HUES48 (cell line): Measurements from ENCODE around the gene RAD50.

Experiments
- H3K27ac ChIP-seq: one replicate; pipeline ENCODE4 v1.7.0; 2013; ENCODE audit warnings: low read depth, low read length, inconsistent platforms
- H3K27me3 ChIP-seq: 2 replicates; pipeline ENCODE4 v1.6.1; 2013; ENCODE audit warnings: mild to moderate bottlenecking, low read length; ENCODE audit not compliant: control insufficient read depth, insufficient read depth
- H3K36me3 ChIP-seq: 2 replicates; pipeline ENCODE4 v1.6.1; 2013; ENCODE audit warnings: low read length; ENCODE audit not compliant: control insufficient read depth, insufficient read depth
- H3K4me1 ChIP-seq: 2 replicates; pipeline ENCODE4 v1.6.1; 2013; ENCODE audit warnings: mild to moderate bottlenecking, low read length; ENCODE audit not compliant: control insufficient read depth, insufficient read depth
- H3K4me3 ChIP-seq: 2 replicates; pipeline ENCODE4 v1.5.1; 2013; ENCODE audit warnings: mild to moderate bottlenecking, low read depth, low read length
- H3K9ac ChIP-seq: 2 replicates; pipeline ENCODE4 v1.6.1; 2013; ENCODE audit warnings: mild to moderate bottlenecking, low read depth, low read length, moderate library complexity
- H3K9me3 ChIP-seq: 2 replicates; pipeline ENCODE4 v1.6.1; 2013; ENCODE audit warnings: low read length; ENCODE audit not compliant: control insufficient read depth, insufficient read depth

The RAD50 gene

DNA sequence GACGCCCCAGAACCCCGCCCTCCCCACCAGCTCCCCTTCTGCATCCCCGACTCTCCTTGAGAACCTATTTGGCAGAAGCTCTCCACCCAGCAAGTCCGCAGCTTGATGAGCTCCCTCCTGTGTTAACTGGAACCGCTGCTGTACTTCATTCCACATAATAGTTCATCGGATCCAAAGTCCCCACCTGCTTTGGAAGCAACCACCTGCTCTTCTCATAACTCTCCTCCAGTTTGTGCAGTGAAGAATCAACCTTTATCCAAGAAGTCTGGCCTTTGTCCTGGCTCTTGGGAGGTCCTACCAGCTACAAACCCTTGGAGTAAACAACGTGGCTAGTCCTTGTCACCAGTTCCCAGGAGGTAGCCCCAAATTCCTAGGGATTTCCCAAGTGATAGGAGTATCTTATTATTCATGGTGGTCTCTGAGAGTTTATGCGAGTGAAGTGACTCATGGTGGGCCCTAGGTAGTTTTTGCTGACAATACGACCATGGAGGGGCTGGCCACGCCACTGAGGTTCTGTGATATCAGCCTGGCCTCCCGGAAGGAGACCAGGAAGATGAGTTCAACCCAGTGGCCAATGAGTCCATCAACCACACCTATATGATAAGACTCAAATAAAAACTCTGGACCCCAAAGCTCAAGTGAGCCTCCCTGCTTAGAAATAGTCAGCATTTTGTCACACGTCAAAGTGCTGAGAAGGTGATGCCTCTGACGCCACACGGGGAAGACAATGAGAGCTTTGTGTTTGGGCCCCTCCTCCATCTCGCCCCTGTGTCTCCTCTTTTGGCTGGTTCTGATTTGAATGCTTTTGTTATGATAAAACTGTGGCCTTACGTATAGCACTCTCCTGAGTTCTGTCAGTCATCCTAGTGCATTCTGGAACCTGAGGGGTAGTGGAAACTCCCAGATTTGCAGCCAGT is 113.4 kb downstream of the RAD50 start:
- no peak overlapping the region for H3K4me3 ChIP-seq
- H3K9ac ChIP-seq = no peak overlapping the region
- H3K27me3 ChIP-seq = no peaks in the 10 kb centered on the region
- no peaks in the 10 kb centered on the region for H3K4me1 ChIP-seq
- H3K36me3 ChIP-seq = no peaks in the 10 kb centered on the region
- no peaks in the 10 kb centered on the region for H3K9me3 ChIP-seq
- no peak overlapping the region for H3K27ac ChIP-seq

GRCh38 chr5:132671000-132671399 is 114.2 kb downstream of the RAD50 start:
- Histone ChIP-seq H3K9ac (no peak overlapping the region), H3K36me3 (no peaks in the 10 kb centered on the region), H3K27me3 (no peaks in the 10 kb centered on the region), H3K9me3 (no peaks in the 10 kb centered on the region), H3K4me1 (no peaks in the 10 kb centered on the region), H3K4me3 (no peak overlapping the region), H3K27ac (no peak overlapping the region)

GRCh38 chr5:132673488-132673887 is 116.7 kb downstream of the RAD50 start:
- Histone ChIP-seq H3K4me1 (no peaks in the 10 kb centered on the region), H3K27ac (no peak overlapping the region), H3K36me3 (no peaks in the 10 kb centered on the region), H3K9me3 (no peaks in the 10 kb centered on the region), H3K9ac (no peak overlapping the region), H3K4me3 (no peak overlapping the region), H3K27me3 (no peaks in the 10 kb centered on the region)

- Histone ChIP-seq H3K4me1 (no peaks in the 10 kb centered on the region), H3K27ac (no peak within 1 kb of the TSS), H3K4me3 (no peak within 1 kb of the TSS)
Observed at GRCh38 chr5:132673939-132674630, 117.3 kb downstream of the RAD50 start, which contains the start of gene IL4. Gene IL4 (plus strand): TSS chr5:132673989. CDS start chr5:132674051, 62 bp downstream.

DNA sequence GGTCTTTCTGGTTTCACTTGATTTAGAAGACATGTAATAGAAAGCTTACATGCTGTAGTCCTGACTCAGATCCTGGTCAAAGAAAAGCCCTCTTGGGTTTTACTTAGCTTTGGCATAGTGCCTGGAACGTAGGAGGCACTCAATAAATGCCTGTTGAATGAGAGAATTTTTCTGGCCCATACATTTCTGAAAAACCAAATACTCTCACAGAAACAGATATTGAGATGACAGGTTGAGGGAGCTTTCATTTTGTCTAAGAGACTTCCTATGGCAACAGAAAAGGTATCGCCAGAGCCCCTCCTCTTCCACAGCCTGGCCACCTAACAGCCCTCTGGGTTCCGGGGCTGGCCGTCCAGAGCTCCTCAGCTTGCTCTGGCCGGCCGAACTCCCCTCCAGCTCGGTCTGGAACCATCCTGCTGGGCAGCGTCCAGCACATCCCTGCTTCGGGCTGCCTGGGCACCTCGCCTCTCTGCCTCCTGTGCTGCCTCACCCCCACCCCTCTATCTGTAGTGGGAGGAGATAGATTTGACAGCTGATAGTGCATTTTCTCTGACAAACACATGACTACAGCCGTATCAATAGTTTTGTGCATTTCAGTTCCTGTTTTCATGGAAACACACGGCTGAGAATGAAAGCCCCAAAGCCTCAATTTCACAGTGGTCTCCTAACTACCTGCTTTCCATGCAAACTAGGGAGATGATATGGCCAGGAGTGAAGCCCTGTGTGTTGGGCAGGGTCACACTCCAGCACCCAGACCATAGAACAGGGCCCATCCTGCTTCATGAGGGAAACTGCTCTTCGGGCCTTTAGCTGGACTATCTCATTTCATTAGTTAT is 118.1 kb downstream of the RAD50 start:
- Histone ChIP-seq H3K9me3 (no peaks in the 10 kb centered on the region), H3K27ac (no peak overlapping the region), H3K9ac (no peak overlapping the region), H3K27me3 (no peaks in the 10 kb centered on the region), H3K4me1 (no peaks in the 10 kb centered on the region), H3K36me3 (no peaks in the 10 kb centered on the region), H3K4me3 (no peak overlapping the region)

More at GRCh38 chr5:132673939-132674630, 117.3 kb downstream of the RAD50 start, which contains the start of gene IL4:
- Histone ChIP-seq H3K9me3 (no peaks in the 10 kb centered on the region), H3K27me3 (no peaks in the 10 kb centered on the region), H3K9ac (no peak within 1 kb of the TSS), H3K36me3 (no peaks in the 10 kb centered on the region)

DNA sequence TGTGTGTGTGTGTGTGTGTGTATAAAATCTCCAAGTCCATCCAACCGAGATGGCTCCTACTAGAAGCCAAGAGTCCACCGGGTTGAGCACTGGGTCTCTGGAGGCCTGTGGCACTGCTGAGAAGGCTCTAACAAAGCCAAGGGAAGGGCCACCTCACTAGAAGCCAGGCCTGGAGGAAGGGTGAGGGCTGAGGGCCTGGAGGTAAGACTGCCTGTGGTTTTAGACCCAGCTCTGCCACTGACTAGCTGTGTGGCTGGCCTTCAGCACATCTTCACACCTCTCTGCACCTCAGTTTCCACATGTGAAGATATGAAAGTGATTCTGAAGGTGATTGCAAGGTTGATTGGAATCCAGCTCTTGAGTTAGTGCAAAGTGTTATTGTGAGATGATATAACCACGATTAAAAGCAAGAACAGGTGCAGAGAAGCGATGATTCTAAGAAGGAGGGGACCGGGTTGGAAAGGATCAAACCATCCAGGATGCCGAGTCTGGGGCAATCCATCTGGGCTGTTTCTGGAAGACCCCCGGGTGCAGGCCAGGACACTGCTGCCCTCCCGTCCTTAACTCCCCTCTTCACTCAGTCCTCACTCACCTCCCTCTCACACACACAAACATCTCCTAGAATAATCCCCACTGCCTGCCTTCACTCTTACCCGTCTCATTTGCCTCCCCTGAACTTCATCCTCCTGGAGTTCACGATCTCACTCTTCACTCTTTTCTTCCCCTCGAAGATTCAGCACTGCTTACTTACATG is 119.3 kb downstream of the RAD50 start:
- H3K27me3 ChIP-seq = no peaks in the 10 kb centered on the region
- H3K9me3 ChIP-seq = no peaks in the 10 kb centered on the region
- no peaks in the 10 kb centered on the region for H3K36me3 ChIP-seq
- no peak overlapping the region for H3K27ac ChIP-seq
- H3K4me3 ChIP-seq = no peak overlapping the region
- H3K9ac ChIP-seq = no peak overlapping the region
- no peaks in the 10 kb centered on the region for H3K4me1 ChIP-seq

- H3K36me3 ChIP-seq = no peaks in the 10 kb centered on the region
- no peak overlapping the region for H3K27ac ChIP-seq
- no peak overlapping the region for H3K9ac ChIP-seq
- H3K9me3 ChIP-seq = no peaks in the 10 kb centered on the region
- H3K4me1 ChIP-seq = no peaks in the 10 kb centered on the region
- no peaks in the 10 kb centered on the region for H3K27me3 ChIP-seq
- no peak overlapping the region for H3K4me3 ChIP-seq
Observed at GRCh38 chr5:132677191-132677590, 120.4 kb downstream of the RAD50 start.

DNA sequence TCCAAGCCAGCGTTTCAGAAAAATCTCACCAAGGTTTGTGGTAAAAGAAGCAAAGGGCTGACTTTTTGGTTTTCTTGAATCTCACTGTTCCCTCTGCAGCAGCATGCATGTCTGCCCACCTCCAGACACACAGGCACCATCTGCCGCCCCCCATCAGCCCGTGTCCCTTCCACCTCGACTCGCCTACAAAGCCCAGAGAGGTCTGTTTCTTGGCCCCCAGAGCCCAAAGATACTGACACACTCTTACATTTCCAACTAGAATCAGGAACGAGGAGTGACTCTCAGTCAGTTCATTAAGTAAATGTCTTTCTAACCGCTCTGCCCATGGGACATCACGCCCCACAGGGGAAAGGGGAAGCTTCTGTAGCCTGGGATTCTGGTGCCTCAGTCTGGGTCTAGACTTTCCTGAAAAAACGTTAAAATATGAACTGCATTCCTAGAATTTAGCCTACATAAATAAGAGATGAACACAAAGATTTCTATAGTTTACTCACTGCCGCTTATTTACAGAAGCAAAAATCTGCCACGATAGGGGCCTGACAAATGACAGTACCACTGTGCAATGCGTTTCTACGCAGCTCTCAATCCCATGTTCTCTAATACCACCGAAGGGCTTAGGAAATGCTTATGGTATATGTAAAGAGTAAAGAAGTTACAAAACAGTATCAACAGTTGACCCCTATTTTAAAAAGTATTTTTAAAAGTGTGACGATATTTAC is 121.1 kb downstream of the RAD50 start:
- no peak overlapping the region for H3K4me3 ChIP-seq
- no peak overlapping the region for H3K9ac ChIP-seq
- H3K36me3 ChIP-seq = no peaks in the 10 kb centered on the region
- H3K27ac ChIP-seq = no peak overlapping the region
- no peaks in the 10 kb centered on the region for H3K9me3 ChIP-seq
- no peaks in the 10 kb centered on the region for H3K27me3 ChIP-seq
- no peaks in the 10 kb centered on the region for H3K4me1 ChIP-seq

DNA sequence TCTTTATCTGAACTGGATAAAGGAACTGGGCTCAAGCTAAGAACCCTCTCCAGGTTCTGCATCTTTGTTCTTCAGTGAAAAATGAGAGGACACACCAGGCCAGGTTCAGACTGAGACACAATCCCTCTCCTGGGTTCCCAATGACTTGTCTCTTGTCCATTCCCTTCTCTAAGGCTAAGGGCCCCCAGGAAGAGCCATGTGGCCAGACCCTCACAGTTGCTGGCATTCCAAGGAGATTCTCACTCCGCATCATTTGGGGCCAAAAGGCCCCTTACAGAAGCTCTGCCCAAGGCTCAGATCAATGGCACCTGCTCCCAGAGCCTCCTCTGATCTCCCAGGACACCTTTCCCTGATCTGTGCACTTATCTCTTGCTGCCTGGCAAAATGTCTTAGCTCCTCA is 122.0 kb downstream of the RAD50 start:
- H3K9ac ChIP-seq = no peak overlapping the region
- H3K4me1 ChIP-seq = no peaks in the 10 kb centered on the region
- no peaks in the 10 kb centered on the region for H3K27me3 ChIP-seq
- H3K9me3 ChIP-seq = no peaks in the 10 kb centered on the region
- H3K36me3 ChIP-seq = no peaks in the 10 kb centered on the region
- no peak overlapping the region for H3K27ac ChIP-seq
- H3K4me3 ChIP-seq = no peak overlapping the region

DNA sequence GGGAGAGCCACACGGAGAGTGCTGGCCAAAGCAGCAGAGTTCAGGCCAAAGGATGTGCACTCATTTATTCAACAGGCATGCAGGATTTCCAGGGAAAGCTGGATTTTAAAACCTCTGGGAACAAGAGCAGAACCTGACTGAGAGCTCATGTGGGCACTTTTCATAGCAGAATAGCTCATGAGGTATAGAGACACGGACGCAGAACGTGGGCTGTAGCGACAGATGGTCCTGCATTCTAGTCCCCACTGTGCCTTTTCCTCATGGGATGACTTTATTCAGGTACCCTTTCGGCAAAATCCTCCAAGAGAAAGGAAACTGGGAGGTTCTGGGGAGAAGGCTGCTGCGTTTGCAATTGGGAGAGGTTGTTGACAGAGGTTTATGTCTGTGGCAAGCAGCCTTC is 122.4 kb downstream of the RAD50 start:
- no peaks in the 10 kb centered on the region for H3K36me3 ChIP-seq

More for the DNA sequence above, 122.4 kb downstream of the RAD50 start:
- Histone ChIP-seq H3K9me3 (no peaks in the 10 kb centered on the region), H3K9ac (no peak overlapping the region), H3K4me1 (no peaks in the 10 kb centered on the region), H3K27me3 (no peaks in the 10 kb centered on the region), H3K27ac (no peak overlapping the region), H3K4me3 (no peak overlapping the region)
